GM21619 (cell line): ENCODE measurements around the gene PRPF19.
"Not testable (repeated sequence)": the region's sequence is repeated elsewhere in the genome, so short reads cannot be mapped to it uniquely, and the experiment has no call there.

Source experiments
- ATAC-seq: cut with Tn5 transposase; IDR thresholded peaks from one replicate; pipeline ENCODE4 v1.9.1; 2021; ENCODE audit not compliant: unreplicated experiment

Gene PRPF19

GRCh38 chr11:60909680-60910280 is 3.4 kb upstream of the PRPF19 start:
- not testable (repeated sequence) for ATAC-seq

DNA sequence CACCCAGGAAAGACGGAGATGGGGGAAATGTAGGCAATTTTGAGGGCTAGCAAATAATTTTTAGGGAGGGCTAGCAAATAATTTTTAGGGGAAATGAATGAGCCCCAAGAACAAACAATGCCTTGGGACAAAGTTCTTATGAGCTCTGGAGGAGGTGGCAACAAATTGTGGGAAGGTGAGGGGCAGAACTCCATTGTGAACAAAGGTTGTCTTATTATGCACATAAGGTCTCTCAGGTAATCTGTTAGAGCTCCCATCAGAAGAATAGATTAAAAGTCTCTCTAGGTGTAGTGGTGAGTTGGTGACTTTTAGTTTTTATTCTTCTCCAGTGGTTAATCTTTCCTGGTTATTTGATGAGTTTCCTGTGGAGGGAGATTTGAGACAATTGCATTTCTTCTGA is 2.4 kb upstream of the PRPF19 start:
- ATAC-seq, result no peak

DNA sequence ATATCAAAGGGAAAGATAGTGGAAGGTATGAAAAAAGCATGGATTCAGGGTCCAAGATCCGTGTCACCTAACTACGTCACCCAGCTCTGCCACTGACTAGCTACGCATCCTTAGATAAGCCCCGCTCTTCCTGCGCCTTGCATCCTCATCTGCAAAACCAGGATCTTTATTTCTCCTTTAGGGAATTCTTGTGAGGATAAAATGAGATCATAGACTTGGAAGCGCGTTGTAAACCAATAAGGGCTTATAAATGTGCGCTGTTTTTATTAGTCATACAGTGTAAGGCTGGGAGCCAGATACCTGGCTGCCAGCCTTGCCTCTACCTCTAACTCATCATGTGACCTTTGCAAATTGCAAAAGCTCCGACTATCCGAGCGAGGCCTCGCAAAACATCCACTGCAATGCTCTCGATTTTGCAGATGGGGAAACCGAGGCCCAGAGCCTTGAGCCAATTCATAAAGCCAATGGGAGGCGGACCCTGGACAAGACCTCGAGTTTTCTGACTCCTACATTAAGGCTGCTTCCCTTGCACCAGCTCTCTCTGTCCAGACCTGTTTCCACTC is 753 bp downstream of the PRPF19 start:
- ATAC-seq, result no peak

- no peak for ATAC-seq
Observed at GRCh38 chr11:60905047-60905446, 1.3 kb downstream of the PRPF19 start.

DNA sequence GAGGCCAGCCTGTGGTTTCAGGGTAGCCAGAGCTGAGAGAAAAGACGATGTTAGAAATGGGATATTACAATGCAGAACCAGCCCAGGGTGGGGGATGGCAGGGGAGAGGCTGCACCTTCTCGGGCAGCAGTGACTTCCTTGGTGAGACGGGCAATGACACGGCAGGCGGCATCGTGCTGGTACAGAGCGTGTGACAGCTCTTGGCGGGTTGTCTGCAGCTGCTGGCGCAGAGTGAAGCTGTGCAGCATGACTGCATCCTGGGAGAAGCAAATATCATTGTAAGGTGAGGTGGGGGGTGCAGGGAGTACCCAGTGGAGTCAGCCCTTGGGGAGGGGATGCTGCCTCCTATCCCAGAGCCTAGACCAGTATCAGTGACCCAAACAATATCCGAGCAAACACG is 3.8 kb downstream of the PRPF19 start:
- no peak for ATAC-seq

GRCh38 chr11:60900673-60901404 is 5.5 kb downstream of the PRPF19 start:
- no peak for ATAC-seq

DNA sequence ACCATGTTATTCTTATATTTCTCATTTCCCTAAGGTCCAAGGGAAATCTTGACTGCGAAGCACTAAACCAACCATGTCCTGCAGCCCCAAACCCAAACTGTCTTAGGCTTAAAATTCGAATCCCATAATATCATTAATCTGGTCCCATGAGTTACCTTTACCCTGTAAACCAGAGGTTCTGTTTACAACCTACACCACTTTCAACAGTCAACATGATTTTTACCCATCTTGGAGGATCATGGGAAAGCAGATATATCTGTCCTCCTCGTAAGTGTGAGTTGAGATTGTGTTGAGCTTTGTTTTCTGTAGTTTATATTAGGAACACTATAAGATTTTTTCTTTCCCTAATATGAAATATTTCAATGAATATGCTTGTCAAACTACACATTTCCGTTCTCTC is 6.4 kb downstream of the PRPF19 start:
- ATAC-seq, result no peak

DNA sequence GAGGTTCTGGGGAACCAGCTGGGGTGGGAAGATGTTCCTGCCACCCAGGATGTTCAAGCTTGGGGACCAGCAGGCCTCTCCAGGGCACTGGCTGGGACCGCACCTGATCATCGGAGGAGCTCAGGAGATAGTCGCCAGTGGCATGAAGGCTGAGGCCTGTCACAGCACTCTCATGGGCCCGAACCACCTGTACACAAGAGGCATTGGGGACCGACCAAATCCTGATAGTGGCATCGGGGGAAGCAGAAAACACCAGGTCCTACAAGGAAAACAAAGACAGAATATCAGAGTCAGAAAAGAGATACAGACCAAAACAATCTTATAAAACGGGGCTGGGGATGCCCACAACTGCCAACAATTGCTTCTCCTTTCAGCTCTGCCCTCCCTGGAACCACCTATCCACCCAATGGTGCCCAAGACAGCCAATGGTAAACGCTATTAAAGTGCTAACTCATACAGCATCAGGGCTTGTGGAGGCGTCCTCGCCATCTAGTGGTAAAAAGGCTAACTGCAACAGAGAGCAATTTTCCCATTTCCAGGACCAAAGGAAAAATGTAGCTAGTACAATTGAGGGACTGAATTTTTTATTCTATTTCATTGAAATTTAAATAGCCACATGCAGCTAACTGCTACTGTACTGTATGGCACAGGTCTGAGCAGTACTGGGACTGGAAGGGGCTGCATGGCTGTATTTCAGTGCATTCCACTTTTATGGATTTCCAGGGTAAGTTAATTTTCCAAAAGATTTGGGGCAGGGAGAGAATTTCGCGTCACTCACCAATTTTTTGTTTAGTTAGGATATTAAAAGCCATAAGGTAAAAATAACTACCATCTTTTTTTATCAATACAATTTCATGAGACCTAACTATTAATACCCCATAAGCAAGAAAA is 7.1 kb downstream of the PRPF19 start:
- ATAC-seq, result no peak

DNA sequence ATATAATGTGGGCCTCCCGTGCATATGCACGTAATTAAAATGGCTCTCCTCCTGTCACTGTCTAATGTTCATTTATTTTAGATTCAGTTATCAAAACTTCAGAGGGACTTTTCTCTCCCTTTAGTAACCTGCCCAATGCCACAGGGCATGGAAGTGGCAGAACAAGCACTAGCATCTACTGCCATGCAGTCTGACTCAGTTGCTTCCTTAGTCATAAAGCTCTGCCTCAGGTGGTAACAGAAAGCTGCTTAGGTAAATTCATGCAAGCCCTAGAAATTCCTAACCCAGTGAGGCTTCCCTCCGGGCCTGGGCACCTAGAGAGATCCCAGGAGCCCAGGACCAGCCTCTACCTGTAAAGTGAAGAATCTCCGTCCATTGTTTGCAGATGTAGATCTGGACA is 8.9 kb downstream of the PRPF19 start:
- no peak for ATAC-seq

- ATAC-seq, result no peak
Observed at GRCh38 chr11:60895687-60896086, 10.7 kb downstream of the PRPF19 start.

GRCh38 chr11:60891103-60891741 is 15.2 kb downstream of the PRPF19 start:
- no peak for ATAC-seq

GRCh38 chr11:60890696-60891095 is 15.7 kb downstream of the PRPF19 start:
- no peak for ATAC-seq

DNA sequence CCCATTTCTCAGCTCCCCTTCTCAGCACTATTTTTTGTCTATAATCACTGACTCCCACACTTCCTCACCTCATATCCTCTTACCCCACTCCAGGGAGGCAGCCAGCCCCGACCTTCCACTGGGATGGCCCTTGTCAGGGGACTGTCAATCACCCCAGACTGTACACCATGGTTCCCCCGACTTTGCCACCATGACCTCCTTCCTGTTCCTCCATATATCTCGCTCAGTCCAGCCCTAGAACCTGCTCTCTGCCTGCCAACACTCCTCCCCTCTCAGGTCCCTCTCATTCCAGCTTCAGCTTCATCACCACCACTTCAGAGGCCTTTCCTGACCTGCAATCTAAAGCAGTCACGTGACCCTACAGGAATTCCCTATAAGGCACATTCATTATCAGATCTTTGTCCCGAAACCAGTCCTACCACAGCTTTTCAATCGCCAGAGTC is 16.5 kb downstream of the PRPF19 start:
- ATAC-seq, result no peak

- ATAC-seq, result no peak
Observed at GRCh38 chr11:60887556-60887955, 18.8 kb downstream of the PRPF19 start.

DNA sequence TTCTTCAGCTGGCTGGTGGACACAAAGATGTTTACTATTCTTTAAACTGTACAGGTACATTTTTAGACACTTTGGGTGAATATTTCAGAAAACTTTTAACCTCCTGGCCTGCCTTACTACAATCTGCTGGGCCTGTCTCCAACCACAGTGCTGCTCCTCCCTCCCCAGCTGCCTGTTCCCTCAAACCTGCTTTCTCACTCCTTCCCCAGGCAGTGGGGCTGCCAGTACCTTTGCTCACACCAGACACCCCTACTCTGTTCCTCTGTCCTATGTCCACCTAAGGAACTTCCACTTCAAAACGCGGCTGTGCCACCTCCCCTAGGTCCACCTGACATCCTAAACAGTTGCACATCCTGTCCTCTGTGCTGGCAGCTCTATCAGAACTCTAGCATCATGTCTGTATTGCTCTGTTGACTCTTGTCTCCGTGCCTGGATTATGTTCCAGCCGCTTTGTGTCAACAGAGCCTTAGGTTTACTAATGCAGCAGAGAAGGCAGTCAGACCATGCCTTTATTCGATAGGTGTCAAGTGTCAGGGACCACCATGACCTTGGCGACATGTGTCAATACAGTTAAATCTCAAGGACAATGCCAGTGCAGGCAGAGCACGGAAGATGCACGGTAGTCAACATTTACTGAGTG is 25.6 kb downstream of the PRPF19 start:
- ATAC-seq, result no peak

- ATAC-seq, result no peak
Observed at GRCh38 chr11:60879971-60880588, 26.3 kb downstream of the PRPF19 start.

DNA sequence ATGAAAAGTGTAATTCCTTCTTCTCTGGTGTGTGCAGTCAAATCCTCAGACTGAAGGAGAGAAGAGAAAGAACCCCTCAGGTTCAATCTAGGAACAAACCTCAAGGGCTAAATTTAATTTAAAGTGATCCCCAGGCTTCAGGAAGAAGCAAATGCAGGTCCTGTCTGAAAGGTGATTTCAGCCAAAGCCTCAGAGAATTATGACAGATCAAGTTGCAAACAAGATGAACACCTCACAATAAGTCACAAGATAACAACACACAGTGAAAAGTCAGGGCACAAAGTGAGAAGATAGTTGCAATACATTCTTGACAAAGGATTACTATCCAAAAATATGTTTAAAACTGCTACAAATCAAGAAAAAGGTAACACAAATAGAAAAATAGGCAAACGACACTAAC is 27.3 kb downstream of the PRPF19 start:
- no peak for ATAC-seq

GRCh38 chr11:60878245-60879101 is 27.9 kb downstream of the PRPF19 start:
- no peak for ATAC-seq

DNA sequence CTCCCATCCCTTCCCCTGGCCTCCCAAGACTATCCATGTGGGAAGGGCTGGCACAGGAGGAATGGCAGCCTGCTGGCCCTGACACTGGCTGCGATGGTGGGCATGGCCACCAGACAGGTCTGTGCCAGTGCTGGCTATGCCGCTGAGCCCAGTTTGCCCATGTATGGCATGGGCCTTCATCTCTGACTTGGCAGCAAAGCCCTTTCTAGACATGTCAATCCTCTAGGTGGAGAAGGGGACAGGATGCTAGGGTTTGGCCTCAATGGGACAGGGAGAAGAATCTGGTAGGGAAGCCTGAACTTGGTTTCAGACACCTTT is 30.3 kb downstream of the PRPF19 start:
- no peak for ATAC-seq
